ENCODE data around the gene ZAR1L.

GRCh38 chr13:32362574-32362973 lies 47.4 kb upstream of the ZAR1L start:
- TF ChIP-seq EZH2phosphoT487 (IDR thresholded peaks at IDR 0.05; ENCODE audit: insufficient read depth, low read depth) (no peak), EZH2 (IDR thresholded peaks at IDR 0.05; ENCODE audit: insufficient read depth, poor library complexity, severe bottlenecking) (no peak)
